ENCODE results near the gene RICTOR.

The RICTOR gene

DNA sequence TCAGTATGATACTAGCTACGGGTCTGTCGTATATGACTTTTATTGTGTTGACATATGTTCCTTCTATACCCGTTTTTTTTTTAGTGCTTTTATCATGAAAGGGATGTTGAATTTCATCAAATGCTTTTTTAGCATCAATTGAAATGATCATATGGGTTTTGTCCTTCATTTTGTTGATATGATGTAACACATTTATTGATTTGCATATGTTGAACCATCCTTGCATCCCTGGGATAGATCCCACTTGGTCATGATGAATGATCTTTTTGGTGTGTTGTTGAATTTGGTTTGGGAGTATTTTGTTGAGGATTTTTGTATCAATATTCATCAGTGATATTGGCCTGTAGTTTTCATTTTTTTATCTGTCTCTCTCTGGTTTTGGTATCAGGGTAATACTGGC lies 177.4 kb downstream of the RICTOR start:
- in situ Hi-C loops (cut with HindIII; ENCODE audit: low sequenced_read_pairs), result no loop called here

DNA sequence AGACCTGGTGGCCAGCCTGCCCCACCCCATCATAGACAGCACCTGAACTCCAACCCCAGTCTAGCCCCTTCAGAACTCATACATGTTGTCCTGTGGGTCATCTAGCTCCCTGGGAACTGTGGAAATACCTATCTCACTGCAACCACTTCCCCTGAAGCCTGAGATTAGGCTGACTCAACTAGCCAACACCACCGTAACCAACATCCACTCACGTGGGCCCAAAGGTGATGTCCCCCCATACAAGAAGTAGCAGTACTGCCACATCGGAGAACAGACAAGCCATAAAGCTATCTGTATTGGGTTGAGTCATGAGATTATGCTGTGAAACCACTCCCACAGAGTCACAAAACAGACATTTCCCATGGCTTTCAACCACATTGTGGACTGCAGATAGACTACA lies 181.8 kb downstream of the RICTOR start:
- in situ Hi-C loops (cut with HindIII; ENCODE audit: low sequenced_read_pairs), result no loop called here

DNA sequence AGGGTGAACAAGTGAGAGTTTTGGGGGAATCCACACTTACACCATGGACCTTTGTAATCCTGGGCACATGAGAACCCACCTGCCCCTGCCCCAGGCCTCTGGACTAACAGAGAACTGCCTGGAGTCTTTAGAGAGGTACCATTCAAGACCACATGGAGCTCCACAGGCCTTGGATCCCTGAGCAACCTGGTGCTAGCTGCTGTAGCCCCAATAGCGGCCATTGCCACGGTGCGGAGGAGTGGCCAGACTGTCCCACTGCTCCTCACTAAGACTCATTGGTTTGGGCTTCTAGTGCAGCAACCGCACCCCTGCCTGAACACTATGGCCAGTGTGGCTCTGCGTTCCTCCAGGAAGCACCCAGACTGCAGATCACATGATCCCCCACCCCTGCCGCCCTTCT lies 182.6 kb downstream of the RICTOR start:
- in situ Hi-C loops (cut with HindIII; ENCODE audit: low sequenced_read_pairs), result no loop called here

DNA sequence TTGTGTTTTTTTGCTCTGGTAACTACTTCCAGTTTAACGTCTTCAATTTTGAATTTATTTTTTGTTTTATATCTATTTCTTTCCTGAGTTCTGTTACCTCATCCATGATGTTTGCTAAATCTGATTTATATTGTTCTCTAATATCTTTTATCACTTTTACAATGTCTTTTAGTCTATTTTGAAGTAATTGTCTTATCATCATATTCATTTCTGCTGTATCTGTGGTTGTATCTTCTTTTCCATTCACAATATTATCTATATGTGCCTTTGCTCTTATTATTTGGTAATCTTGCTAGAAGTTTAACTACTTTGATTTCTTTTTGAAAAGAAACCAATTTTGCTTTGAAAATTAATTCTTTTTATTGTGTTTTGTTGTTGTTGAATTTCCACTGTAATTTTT lies 184.8 kb downstream of the RICTOR start:
- in situ Hi-C loops (cut with HindIII; ENCODE audit: low sequenced_read_pairs), result no loop called here

DNA sequence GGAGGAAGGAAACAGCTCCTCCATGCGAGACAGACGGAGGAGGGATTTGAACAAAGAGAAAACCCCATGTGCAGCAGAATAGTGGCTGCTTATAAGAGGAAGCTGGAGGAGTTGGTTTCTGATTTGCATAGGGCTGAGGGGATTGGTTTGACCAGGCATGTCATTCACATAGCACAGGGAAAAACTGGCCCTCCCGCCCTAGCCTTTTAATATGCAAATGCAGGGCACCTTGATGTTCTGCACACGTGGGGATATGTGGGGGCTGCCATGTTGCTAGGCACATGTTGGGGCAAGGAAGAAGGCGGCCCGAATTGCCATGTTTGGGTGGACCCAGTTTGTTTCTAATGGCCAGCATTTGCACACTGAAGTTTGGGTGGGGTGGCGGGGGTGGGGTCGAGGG lies 186.2 kb downstream of the RICTOR start:
- in situ Hi-C loops (cut with HindIII; ENCODE audit: low sequenced_read_pairs), result no loop called here

All from DLD1 (cell line).